Liver (tissue), 9 donors: ENCODE measurements around the gene FN1. TPM values are rescaled to one million over a fixed set of nuclear protein-coding genes. Genes with fewer than 3 reads are reported as not detected.

Experiments used
- DNase-seq: peaks from one replicate; pipeline ENCODE4 v3.0.0-alpha.2; 2017; ENCODE audit warnings: low spot score
- H3K27ac ChIP-seq, 2 donors: one replicate each; pipeline ENCODE4 v1.7.0; 2013; ENCODE audit warnings: inconsistent platforms in 2 of 2, low read length in 2 of 2, control low read depth in 1 of 2, low read depth in 1 of 2, mild to moderate bottlenecking in 1 of 2
- H3K27me3 ChIP-seq, 4 donors: one replicate each; pipeline versions ENCODE4 v1.6.1 to v1.7.0; 2013; ENCODE audit warnings: low read length in 3 of 4, inconsistent platforms in 1 of 4, mild to moderate bottlenecking in 1 of 4, moderate library complexity in 1 of 4; ENCODE audit not compliant: control insufficient read depth in 4 of 4, insufficient read depth in 4 of 4
- H3K36me3 ChIP-seq, 4 donors: one replicate each; pipeline versions ENCODE4 v1.6.1 to v1.7.0; 2013; ENCODE audit warnings: low read length in 3 of 4, mild to moderate bottlenecking in 3 of 4, low read depth in 1 of 4, moderate library complexity in 1 of 4; ENCODE audit not compliant: control insufficient read depth in 4 of 4, insufficient read depth in 3 of 4
- H3K4me1 ChIP-seq, 4 donors: one replicate each; pipeline versions ENCODE4 v1.6.1 to v1.7.0; 2013; ENCODE audit warnings: low read length in 3 of 4, mild to moderate bottlenecking in 3 of 4, moderate library complexity in 1 of 4; ENCODE audit not compliant: control insufficient read depth in 4 of 4, insufficient read depth in 4 of 4
- H3K4me3 ChIP-seq, 3 donors: one replicate each; pipeline versions ENCODE4 v1.6.1 to v1.7.0; 2013; ENCODE audit warnings: low read length in 3 of 3, control low read depth in 1 of 3, low read depth in 1 of 3, mild to moderate bottlenecking in 1 of 3
- H3K9ac ChIP-seq, 2 donors: one replicate each; pipeline ENCODE4 v1.7.0; 2013; ENCODE audit warnings: low read length in 2 of 2, mild to moderate bottlenecking in 2 of 2, moderate library complexity in 2 of 2, control low read depth in 1 of 2, low read depth in 1 of 2
- H3K9me3 ChIP-seq, 4 donors: one replicate each; pipeline versions ENCODE4 v1.6.1 to v1.7.0; 2013; ENCODE audit warnings: low read length in 3 of 4; ENCODE audit not compliant: control insufficient read depth in 4 of 4
- FOXA1 ChIP-seq: IDR thresholded peaks from 2 replicates; pipeline ENCODE4 v1.6.1; 2016; ENCODE audit warnings: antibody characterized with exemption
- FOXA2 ChIP-seq: IDR thresholded peaks from 2 replicates; pipeline ENCODE4 v1.6.1; 2016; ENCODE audit warnings: antibody characterized with exemption
- GABPA ChIP-seq, 2 donors: IDR thresholded peaks in 1 of 2; conservative IDR thresholded peaks in 1 of 2; 2 replicates each; pipeline ENCODE4 v1.6.1; 2016; ENCODE audit warnings: antibody characterized with exemption in 2 of 2, mild to moderate bottlenecking in 1 of 2, moderate library complexity in 1 of 2
- HNF4A ChIP-seq, 2 donors: conservative IDR thresholded peaks; 2 replicates each; pipeline ENCODE4 v1.6.1; 2016; ENCODE audit warnings: antibody characterized with exemption in 2 of 2, mild to moderate bottlenecking in 2 of 2
- HNF4G ChIP-seq: IDR thresholded peaks from 2 replicates; pipeline ENCODE4 v1.6.1; 2016; ENCODE audit warnings: antibody characterized with exemption
- JUND ChIP-seq, 2 donors: IDR thresholded peaks; 2 replicates each; pipeline ENCODE4 v1.6.1; 2016; ENCODE audit warnings: antibody characterized with exemption in 2 of 2
- NR2F2 ChIP-seq: IDR thresholded peaks from 2 replicates; pipeline ENCODE4 v1.6.1; 2016; ENCODE audit warnings: antibody characterized with exemption
- RXRA ChIP-seq, 2 donors: IDR thresholded peaks; 2 replicates each; pipeline ENCODE4 v1.6.1; 2017 to 2018; ENCODE audit warnings: antibody characterized with exemption in 2 of 2, mild to moderate bottlenecking in 1 of 2
- SP1 ChIP-seq: IDR thresholded peaks from 2 replicates; pipeline ENCODE4 v1.6.1; 2018; ENCODE audit warnings: antibody characterized with exemption, mild to moderate bottlenecking
- TAF1 ChIP-seq: conservative IDR thresholded peaks from 2 replicates; pipeline ENCODE4 v1.6.1; 2016; ENCODE audit warnings: antibody characterized with exemption, mild to moderate bottlenecking
- YY1 ChIP-seq: IDR thresholded peaks from 2 replicates; pipeline ENCODE4 v1.6.1; 2016; ENCODE audit warnings: antibody characterized with exemption, mild to moderate bottlenecking
- WGBS: extraction: QIAGEN DNeasy Blood & Tissue Kit; methylation state at CpG from one replicate; pipeline ENCODE4 v1.1.7; 2013; 5-methylcytosine and 5-hydroxymethylcytosine counted together
- polyA plus RNA-seq, 2 donors: library from polyadenylated mRNA; stranded (reverse) in 1 of 2; unstranded in 1 of 2; fragments of 200-250 nt in 1 of 2; fragments of >200 nt in 1 of 2; fragmentation: Nextera tagmentation in 1 of 2; extraction: Ambion mirVana in 1 of 2; gene quantifications; one replicate each; pipeline versions ENCODE4 v1.2.1 to v1.2.3, GENCODE V29; 2013 to 2015
- total RNA-seq, 2 donors: library from RNA; depleted of rRNA; stranded (reverse); fragments of >200 nt; gene quantifications; one replicate each; pipeline ENCODE4 v1.2.3, GENCODE V29; 2014
- TF ChIP-seq, protein P1 (sequence below): IDR thresholded peaks from 2 replicates; pipeline ENCODE4 v1.6.1; 2016; ENCODE audit warnings: antibody characterized with exemption
- TF ChIP-seq, protein P2 (sequence below): IDR thresholded peaks from 2 replicates; pipeline ENCODE4 v1.6.1; 2016; ENCODE audit warnings: antibody characterized with exemption, mild to moderate bottlenecking
- TF ChIP-seq, protein P3 (sequence below): IDR thresholded peaks from 2 replicates; pipeline ENCODE4 v1.6.1; 2016; ENCODE audit warnings: antibody characterized with exemption
- donor health status: healthy.
- donor health status: healthy.
- donor health status: healthy.
- donor health status: healthy.
- donor health status: healthy.

FN1 gene
- total and polyA plus RNA-seq, 4 donors = 545 to 1,402 (median 837) TPM

DNA sequence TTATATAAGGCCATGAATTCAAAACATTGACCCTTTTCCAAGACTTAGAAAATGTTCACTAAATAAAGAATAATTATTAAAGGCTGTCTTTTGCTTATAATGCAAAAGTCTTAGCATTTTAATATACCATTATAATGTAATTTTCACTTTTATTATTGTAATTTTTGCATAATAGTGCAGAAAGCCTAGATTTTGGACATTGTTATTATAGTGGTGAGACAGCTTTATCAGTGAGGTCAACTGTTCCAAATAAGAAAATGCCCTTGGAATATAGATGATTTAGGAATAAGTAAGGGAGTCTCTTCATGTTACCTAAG lies 67.4 kb downstream of the FN1 start:
- no peak for DNase-seq
- Histone ChIP-seq H3K27ac (no peak overlapping the region), H3K9me3 (no peaks in the 10 kb centered on the region), H3K4me3 (no peak overlapping the region), H3K36me3 (peaks cover 3 to 89% (median 82%) of the 10 kb centered on the region in 4 donors), H3K27me3 (no peaks in the 10 kb centered on the region), H3K4me1 (no peaks in the 10 kb centered on the region), H3K9ac (no peak overlapping the region)
- TF ChIP-seq HNF4G (no peak), TAF1 (no peak)

DNA sequence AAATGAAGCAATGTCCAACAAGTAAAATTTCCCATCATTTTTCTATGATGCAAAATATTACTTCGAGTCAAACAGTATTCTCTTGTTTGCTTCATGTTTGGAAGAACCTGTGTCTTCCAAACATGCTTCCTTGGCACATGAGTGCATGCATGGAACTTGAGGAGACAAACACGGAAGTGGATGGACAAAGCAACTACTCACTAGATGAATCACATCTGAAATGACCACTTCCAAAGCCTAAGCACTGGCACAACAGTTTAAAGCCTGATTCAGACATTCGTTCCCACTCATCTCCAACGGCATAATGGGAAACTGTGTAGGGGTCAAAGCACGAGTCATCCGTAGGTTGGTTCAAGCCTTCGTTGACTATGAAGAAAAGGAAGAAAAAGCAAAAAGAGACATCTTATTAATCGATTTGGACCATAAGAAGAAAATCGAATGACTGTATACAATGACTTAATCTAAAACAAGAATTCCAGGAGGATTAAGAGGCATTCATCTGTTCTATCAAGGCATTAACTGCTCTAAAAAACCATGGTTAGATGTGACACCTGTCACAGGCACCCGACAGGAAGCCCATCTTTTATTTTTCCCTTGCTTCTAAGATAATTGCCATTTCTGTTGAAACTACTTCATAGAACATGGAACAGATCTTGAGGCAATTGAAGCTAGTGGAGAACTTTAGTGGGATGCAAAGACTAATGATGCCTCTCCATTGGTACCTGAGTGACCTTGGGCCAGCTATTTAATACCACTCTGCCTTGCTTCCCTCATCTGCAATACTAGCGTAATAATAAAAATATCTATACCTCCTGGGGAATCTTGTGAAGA lies 68.0 kb downstream of the FN1 start:
- peaks cover 3 to 89% (median 81%) of the 10 kb centered on the region in 4 donors for H3K36me3 ChIP-seq

More for the DNA sequence above, 68.0 kb downstream of the FN1 start:
- WGBS = 92% methylated on average over 11 of the region's 11 CpGs
- no peak overlapping the region for H3K9ac ChIP-seq
- TF ChIP-seq NR2F2 = no peak
- no peak for TF ChIP-seq FOXA1
- no peak for TF ChIP-seq FOXA2
- no peak for TF ChIP-seq RXRA (IDR thresholded peaks at IDR 0.05)
- no peak for TF ChIP-seq SP1
- no peak for TF ChIP-seq JUND (IDR thresholded peaks at IDR 0.05)
- no peak for TF ChIP-seq HNF4G
- TF ChIP-seq HNF4A (conservative IDR thresholded peaks at IDR 0.05) = no peak
- TF ChIP-seq GABPA (IDR thresholded peaks at IDR 0.05 in 1 of 2, conservative IDR thresholded peaks at IDR 0.05 in 1 of 2) = no peak
- no peak for TF ChIP-seq TAF1
- TF ChIP-seq, protein P1, sequence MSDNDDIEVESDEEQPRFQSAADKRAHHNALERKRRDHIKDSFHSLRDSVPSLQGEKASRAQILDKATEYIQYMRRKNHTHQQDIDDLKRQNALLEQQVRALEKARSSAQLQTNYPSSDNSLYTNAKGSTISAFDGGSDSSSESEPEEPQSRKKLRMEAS = no peak
- no peak for TF ChIP-seq YY1
- TF ChIP-seq, protein P2, sequence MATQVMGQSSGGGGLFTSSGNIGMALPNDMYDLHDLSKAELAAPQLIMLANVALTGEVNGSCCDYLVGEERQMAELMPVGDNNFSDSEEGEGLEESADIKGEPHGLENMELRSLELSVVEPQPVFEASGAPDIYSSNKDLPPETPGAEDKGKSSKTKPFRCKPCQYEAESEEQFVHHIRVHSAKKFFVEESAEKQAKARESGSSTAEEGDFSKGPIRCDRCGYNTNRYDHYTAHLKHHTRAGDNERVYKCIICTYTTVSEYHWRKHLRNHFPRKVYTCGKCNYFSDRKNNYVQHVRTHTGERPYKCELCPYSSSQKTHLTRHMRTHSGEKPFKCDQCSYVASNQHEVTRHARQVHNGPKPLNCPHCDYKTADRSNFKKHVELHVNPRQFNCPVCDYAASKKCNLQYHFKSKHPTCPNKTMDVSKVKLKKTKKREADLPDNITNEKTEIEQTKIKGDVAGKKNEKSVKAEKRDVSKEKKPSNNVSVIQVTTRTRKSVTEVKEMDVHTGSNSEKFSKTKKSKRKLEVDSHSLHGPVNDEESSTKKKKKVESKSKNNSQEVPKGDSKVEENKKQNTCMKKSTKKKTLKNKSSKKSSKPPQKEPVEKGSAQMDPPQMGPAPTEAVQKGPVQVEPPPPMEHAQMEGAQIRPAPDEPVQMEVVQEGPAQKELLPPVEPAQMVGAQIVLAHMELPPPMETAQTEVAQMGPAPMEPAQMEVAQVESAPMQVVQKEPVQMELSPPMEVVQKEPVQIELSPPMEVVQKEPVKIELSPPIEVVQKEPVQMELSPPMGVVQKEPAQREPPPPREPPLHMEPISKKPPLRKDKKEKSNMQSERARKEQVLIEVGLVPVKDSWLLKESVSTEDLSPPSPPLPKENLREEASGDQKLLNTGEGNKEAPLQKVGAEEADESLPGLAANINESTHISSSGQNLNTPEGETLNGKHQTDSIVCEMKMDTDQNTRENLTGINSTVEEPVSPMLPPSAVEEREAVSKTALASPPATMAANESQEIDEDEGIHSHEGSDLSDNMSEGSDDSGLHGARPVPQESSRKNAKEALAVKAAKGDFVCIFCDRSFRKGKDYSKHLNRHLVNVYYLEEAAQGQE = no peak
- TF ChIP-seq, protein P3, sequence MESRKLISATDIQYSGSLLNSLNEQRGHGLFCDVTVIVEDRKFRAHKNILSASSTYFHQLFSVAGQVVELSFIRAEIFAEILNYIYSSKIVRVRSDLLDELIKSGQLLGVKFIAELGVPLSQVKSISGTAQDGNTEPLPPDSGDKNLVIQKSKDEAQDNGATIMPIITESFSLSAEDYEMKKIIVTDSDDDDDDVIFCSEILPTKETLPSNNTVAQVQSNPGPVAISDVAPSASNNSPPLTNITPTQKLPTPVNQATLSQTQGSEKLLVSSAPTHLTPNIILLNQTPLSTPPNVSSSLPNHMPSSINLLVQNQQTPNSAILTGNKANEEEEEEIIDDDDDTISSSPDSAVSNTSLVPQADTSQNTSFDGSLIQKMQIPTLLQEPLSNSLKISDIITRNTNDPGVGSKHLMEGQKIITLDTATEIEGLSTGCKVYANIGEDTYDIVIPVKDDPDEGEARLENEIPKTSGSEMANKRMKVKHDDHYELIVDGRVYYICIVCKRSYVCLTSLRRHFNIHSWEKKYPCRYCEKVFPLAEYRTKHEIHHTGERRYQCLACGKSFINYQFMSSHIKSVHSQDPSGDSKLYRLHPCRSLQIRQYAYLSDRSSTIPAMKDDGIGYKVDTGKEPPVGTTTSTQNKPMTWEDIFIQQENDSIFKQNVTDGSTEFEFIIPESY = no peak
- H3K9me3 ChIP-seq = no peaks in the 10 kb centered on the region
- H3K4me3 ChIP-seq = no peak overlapping the region
- no peak for DNase-seq
- H3K4me1 ChIP-seq = no peaks in the 10 kb centered on the region
- H3K27ac ChIP-seq = no peak overlapping the region
- H3K27me3 ChIP-seq = no peaks in the 10 kb centered on the region
